Endometrium (tissue), 2 donors: Measurements from ENCODE around the gene ZYX.
"Not testable (repeated sequence)": the region's sequence is repeated elsewhere in the genome, so short reads cannot be mapped to it uniquely, and the experiment has no call there.

ENCODE experiments used
- FAIRE-seq: peaks from 2 replicates; lab custom pipeline; 2012; peaks lifted over from hg19 to GRCh38; lab: Jason Lieb, UNC
- donor health status: control.
- donor health status: control.

The ZYX gene

GRCh38 chr7:143418681-143419458, 37.7 kb downstream of the ZYX start:
- no peak for FAIRE-seq

GRCh38 chr7:143419880-143420279, 38.7 kb downstream of the ZYX start:
- FAIRE-seq, result no peak

- FAIRE-seq, result not testable (repeated sequence)
Measured at GRCh38 chr7:143420624-143421023, 39.5 kb downstream of the ZYX start.

GRCh38 chr7:143422033-143422432, 40.9 kb downstream of the ZYX start:
- no peak for FAIRE-seq

- not testable (repeated sequence) for FAIRE-seq
Measured at GRCh38 chr7:143424476-143424875, 43.3 kb downstream of the ZYX start.

GRCh38 chr7:143426479-143427142, 45.5 kb downstream of the ZYX start:
- no peak for FAIRE-seq

GRCh38 chr7:143429770-143430698, 48.9 kb downstream of the ZYX start:
- FAIRE-seq, result no peak

- no peak for FAIRE-seq
Measured at GRCh38 chr7:143431109-143431508, 50.0 kb downstream of the ZYX start.

GRCh38 chr7:143433759-143434158, 52.6 kb downstream of the ZYX start:
- FAIRE-seq, result no peak

- no peak for FAIRE-seq
Measured at GRCh38 chr7:143434660-143435059, 53.5 kb downstream of the ZYX start.

- no peak for FAIRE-seq
Measured at GRCh38 chr7:143435266-143435665, 54.1 kb downstream of the ZYX start.

- no peak for FAIRE-seq
Measured at GRCh38 chr7:143436325-143436946, 55.3 kb downstream of the ZYX start.

- no peak for FAIRE-seq
Measured at GRCh38 chr7:143437578-143437977, 56.4 kb downstream of the ZYX start.

- no peak for FAIRE-seq
Measured at GRCh38 chr7:143439866-143440265, 58.7 kb downstream of the ZYX start.
